Activated CD4-positive, alpha-beta T cell treated with anti-CD3 and anti-CD28 coated beads for 1 hour (primary cell): ENCODE measurements around the gene EDN2.

ENCODE experiments used
- DNase-seq: peaks from one replicate; pipeline ENCODE4 v3.0.0-alpha.2; 2020

EDN2 gene

DNA sequence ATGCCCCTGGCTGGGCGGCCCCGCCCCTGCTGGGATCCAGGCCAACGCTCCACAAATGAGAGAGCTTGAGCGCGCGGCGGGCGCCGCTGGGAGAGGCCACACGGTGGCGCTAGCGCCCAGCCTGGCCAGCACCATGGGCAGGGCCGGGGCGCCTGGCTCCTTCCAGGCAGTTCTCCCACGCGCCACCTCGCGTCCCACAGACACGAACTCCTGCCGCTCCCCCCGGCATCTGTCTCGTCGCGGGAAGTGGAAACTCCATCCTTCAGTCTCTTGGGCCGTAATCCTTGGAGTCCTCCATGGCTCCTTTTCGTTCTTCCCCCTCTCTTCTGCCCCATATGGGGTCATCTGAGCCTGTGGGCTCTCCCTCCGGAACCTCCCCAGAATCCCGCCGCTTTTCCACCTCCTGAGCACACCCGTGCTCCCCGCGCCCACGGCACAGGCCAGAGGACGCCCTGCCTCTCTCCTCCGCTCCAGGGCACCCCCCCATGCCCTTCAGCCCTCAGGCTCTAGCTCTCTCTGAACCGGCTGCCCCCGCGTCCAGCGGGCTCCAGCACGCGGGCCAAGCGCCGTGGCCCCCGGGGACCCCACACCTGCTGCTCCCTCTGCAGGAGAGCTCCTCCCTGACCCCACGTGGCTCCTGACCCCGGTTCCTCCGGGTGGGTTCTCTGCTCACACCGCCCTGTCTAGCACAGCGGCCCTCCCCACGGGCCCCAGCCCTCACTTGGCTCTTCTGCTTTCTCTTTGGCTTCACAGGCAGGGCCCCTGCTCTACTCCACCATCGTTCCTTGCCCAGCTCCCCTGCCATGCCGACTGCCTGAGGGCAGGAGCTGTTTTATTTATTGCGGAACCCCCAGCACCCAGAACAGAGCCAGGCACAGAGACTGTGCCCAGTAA, 31.9 kb upstream of the EDN2 start:
- peak; percentile 29 for DNase-seq

DNA sequence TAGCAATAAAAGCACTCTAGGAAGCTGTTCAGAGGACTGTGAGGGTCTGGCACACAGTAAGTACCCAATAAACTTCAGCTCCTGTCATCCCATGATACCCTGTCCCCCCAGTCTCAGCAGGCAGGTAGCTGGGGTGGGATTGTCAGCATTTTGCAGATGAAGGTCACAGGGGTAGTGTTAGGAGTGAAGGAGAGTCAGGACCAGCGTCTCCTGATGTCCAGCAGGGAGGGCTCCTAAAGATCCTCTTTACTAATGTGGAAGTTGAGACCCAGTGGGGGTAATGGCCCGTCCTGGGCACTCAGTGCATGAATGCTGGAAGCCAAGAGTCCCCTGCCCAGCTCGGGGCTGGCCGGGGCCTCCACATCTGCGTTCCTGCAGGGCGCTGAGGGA, 31.3 kb upstream of the EDN2 start:
- no peak for DNase-seq

GRCh38 chr1:41515131-41515678, 30.7 kb upstream of the EDN2 start:
- DNase-seq: no peak

GRCh38 chr1:41514381-41514780, 29.9 kb upstream of the EDN2 start:
- no peak for DNase-seq

DNA sequence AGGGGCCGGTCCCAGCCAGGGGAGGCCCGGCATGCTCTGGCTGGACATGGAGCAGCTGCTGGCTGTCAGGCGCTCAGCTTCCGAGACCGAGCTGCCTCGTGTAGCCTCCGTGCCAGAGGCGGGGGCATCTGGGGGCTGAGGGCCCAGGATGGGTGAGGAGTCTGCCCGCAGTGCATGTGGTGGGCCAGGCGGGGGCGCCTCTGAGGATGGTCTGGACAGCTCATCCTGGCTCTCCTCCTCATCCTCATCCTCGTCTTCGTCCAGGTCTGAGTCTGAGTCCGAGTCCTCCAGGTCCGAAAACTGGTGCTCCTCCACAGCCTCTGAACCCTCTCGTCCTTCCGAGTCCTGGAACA, 28.9 kb upstream of the EDN2 start:
- no peak for DNase-seq

DNA sequence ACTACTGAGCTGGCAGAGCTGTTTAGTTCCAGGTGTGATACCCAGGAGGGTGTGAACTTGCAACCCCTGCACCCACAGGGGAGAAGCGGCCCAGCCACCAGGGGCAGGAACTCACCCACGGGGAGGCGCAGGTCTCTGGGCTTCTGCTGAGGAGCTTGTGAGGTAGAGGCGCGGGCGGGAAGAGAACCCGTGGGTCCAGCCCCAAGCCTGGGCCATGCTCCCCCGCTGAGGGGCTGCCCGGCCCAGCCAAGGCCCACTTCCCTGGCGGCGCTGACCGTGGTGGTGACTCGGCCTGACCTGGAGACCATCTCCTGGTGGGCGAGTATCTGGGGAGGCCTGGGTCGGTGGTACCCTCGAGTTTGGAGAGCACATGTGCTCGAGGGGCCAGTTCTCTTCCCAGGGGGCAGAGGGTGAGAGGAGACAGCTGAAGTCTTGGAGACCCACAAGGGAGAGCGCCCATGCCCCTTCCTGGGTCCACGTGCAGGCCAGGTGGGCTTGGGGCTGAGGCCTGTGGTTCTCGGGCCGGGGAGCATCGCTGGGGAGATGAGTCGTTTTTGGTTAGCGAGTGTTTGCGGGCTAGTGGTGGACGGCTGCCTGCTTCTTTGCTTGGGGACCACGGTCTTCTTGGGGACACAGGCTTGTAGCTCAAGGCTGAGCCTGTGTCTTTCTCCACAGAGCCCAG, 28.4 kb upstream of the EDN2 start:
- no peak for DNase-seq

GRCh38 chr1:41511239-41511540, 26.7 kb upstream of the EDN2 start:
- DNase-seq: no peak

DNA sequence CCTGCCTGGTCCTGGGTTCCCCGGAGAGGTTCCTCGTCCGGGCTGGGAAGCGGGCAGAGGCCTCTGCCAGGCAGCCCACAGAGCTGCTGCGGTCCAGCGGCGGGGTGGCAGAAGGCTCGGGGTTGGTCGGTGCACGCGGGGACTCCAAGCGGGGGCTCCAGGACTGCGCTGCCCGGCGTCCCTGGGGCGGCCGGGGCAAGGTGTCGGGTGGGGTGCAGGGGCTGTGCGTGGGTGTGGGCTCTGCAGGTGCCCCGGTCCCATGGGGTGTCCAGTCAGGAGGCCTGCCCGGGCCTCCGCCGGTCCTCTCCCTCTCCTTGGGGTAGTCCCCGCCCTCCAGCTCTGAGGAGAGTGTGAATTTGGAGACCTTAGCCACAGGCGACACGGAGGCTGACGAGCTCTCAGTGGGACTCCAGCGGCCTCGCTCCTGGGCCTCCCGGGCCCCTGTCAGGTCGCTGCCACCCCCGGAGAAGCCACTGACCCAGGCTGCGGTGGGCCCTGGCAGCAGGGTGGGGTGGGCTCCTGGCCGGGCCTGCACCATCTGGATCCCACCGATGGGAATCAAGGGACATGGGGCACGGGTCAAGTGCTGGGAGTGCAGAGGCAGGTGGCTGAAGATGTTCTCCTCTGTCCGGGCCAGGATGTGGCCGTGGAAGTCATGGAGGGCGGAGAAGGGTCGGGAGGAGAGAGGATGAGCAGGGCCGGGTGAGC, 26.2 kb upstream of the EDN2 start:
- DNase-seq: no peak

- no peak for DNase-seq
Observed at GRCh38 chr1:41509270-41509671, 24.8 kb upstream of the EDN2 start.

GRCh38 chr1:41508290-41508689, 23.8 kb upstream of the EDN2 start:
- DNase-seq: no peak

GRCh38 chr1:41507836-41508235, 23.4 kb upstream of the EDN2 start:
- no peak for DNase-seq

DNA sequence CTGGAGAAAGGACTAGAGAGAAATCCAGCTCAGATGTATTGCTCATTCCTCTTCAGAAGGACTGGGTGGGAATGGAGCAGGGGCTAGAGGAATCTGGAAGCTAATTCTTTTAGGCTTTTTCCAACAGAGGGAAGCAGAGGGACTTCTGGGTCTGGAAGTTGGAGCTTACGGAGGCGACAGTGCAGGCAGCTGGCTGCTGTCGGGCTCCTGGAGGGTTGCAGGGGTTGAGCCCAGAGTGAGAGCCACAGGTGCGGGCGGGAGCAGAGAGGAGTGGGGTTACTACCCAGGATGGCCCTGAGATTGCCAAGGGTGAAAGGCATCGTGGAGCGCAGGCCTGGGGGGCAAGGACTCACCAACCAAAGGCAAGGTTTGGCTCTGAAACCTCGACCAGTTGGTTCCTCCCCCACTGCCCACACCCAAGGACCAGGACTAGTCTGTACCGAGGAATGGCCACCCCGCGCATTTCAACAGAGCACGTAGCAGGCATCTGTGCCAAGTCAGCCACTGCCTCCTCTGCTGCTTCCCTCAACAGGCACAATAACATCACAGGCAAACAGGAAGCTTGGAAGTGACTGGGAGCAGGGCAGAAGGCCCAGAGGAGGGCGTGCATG, 22.7 kb upstream of the EDN2 start:
- DNase-seq: no peak

- no peak for DNase-seq
Observed at GRCh38 chr1:41504114-41505035, 19.9 kb upstream of the EDN2 start.

DNA sequence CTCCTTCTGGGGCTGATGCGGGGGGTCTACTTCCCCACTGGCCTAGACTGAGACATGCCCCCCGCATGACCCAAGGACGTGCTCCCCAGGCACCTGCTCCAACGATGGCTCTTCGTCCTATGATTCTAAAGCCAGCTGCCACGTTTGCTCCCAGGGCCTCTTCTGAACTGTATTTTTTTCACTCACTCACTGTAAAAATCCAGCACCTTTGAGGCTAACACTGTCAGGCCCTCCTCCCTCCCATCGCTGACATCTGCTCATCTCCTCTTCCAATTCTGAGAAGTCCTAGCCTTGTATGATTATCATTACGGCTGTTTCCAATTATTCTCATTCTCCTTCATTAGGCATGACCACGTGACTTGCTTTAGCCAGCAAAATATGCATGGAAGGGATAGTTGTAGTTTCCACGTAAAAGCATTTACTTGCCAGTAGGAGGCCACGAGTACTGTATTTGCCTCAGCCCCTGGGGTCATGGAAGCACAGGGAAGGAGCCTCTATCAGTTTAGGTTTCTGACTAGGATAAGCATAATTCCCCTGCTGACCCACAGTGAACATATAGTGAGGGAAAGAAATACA, 19.1 kb upstream of the EDN2 start:
- no peak for DNase-seq

GRCh38 chr1:41502912-41503311, 18.4 kb upstream of the EDN2 start:
- no peak for DNase-seq

DNA sequence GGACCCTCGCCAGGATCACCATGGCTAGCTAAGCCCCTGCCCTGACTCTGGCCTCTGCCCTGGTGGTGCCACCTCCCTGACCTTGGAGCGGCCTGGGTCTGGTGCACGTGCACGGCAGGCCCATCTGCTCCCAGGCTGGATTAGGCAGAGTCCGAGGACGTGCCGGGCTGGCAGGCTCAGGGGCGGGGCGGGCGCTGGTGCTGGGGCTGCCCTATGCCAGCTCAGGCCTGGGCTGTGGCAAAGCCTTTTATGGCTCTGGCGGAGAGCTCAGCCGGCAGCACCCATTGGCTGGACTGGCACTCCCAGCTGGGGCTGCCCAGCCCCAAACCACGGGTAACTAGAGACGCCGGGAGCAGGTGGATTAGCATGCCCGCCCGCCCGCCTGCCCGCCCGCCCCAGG, 17.1 kb upstream of the EDN2 start:
- no peak for DNase-seq

- no peak for DNase-seq
Observed at GRCh38 chr1:41500781-41501518, 16.5 kb upstream of the EDN2 start.

GRCh38 chr1:41500378-41500777, 15.9 kb upstream of the EDN2 start:
- DNase-seq: no peak

DNA sequence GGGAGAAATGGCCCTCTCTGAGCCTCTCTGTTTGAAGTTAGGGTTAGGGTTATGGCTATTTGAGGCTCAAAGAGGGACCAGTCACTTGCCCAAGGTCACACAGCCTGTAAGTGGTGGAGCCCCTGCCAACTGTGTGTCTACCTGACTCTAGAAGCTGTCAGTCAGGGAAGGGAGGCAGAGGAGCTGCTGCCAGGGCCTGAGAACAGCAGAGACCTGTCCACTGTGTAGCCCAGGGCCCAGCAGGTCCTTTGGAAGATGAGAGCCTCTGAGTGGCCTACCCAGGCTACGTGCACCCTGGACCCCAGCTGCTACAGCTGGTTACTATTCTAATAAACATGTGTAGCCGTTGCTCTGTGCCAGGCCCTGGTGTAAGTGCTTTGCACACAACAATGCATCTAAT, 15.1 kb upstream of the EDN2 start:
- DNase-seq: no peak

DNA sequence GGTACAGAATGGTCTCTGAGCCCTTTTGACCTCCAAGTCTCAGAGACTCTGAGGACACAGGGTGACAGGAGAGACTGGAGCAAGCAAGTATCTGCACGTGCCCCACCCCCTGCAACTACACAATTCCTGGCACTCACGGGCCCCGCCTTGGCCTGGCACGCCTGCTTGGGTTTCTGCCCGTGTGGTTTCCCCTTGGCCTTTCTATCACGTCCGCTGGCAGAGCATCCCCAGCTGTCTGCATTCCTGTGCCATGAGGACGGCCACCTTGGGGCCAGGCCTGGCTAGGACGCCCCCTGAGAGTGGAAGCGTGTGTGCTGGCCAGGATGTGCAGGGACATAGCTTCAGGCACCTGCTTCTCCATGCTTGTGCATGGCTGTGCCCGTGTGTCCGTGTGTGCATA, 14.3 kb upstream of the EDN2 start:
- DNase-seq: no peak

- no peak for DNase-seq
Observed at GRCh38 chr1:41498391-41498790, 13.9 kb upstream of the EDN2 start.
